Measurements from ENCODE around the gene IGFBP5.

IGFBP5 gene

DNA sequence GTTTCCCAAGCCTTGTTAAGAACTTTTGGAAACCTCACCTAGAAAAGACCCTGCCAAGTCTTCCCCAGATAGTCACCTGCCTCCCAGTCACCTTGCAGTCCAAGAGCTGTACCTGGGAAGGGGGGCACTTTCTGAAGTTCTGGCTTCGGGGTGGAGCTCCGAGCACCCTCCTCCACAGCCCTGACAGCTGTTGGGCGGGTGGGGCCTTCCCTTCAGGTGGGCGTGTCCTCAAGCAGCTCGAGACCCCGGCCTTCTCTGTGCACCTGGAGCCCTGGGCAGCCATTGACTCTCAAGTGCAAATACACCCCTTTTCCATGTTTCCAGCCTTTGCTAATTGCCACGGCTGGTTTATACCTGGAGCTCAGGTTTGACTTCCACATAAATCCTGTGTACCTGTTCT is 37.0 kb upstream of the IGFBP5 start:
- Histone ChIP-seq H3K27ac (ENCODE audit: low read depth, low read length) (no peak overlapping the region), H3K9ac (ENCODE audit: low read depth, low read length) (no peak overlapping the region), H3K4me3 (ENCODE audit: low read depth, low read length) (no peak overlapping the region), H3K36me3 (ENCODE audit: control insufficient read depth, insufficient read depth, low read length) (no peaks in the 10 kb centered on the region), H3K27me3 (ENCODE audit: control insufficient read depth, insufficient read depth, low read length) (no peaks in the 10 kb centered on the region), H3K9me3 (ENCODE audit: control insufficient read depth, insufficient read depth, low read length) (no peaks in the 10 kb centered on the region), H3K4me1 (ENCODE audit: control insufficient read depth, insufficient read depth, low read length) (no peaks in the 10 kb centered on the region)

DNA sequence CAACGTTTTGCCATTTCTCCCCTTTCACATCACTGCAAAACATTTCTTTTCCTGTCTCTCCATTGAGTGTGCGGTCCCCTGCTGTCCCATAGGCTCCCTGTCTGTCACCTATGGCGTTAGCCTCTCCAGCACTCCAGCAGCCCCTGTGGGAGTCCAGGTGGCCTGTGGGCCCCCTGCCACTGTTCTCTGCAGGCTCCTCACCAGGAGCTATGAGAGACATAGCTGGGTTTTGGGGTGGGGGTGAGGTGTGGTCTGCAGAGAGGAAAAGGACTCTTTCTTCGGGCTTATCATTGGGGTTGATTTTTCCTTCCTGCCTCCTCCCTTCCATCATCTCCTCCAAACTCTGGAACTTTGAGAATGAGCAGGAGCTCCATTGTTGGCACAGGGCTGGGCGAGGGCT is 36.1 kb upstream of the IGFBP5 start:
- no peak overlapping the region for H3K4me3 ChIP-seq (ENCODE audit: low read depth, low read length)
- H3K36me3 ChIP-seq (ENCODE audit: control insufficient read depth, insufficient read depth, low read length) = no peaks in the 10 kb centered on the region
- H3K4me1 ChIP-seq (ENCODE audit: control insufficient read depth, insufficient read depth, low read length) = no peaks in the 10 kb centered on the region
- no peak overlapping the region for H3K9ac ChIP-seq (ENCODE audit: low read depth, low read length)
- no peaks in the 10 kb centered on the region for H3K9me3 ChIP-seq (ENCODE audit: control insufficient read depth, insufficient read depth, low read length)
- H3K27ac ChIP-seq (ENCODE audit: low read depth, low read length) = no peak overlapping the region
- H3K27me3 ChIP-seq (ENCODE audit: control insufficient read depth, insufficient read depth, low read length) = no peaks in the 10 kb centered on the region

GRCh38 chr2:216730871-216731270 is 35.5 kb upstream of the IGFBP5 start:
- H3K36me3 ChIP-seq (ENCODE audit: control insufficient read depth, insufficient read depth, low read length) = no peaks in the 10 kb centered on the region
- H3K27ac ChIP-seq (ENCODE audit: low read depth, low read length) = no peak overlapping the region
- no peaks in the 10 kb centered on the region for H3K9me3 ChIP-seq (ENCODE audit: control insufficient read depth, insufficient read depth, low read length)
- no peaks in the 10 kb centered on the region for H3K4me1 ChIP-seq (ENCODE audit: control insufficient read depth, insufficient read depth, low read length)
- H3K27me3 ChIP-seq (ENCODE audit: control insufficient read depth, insufficient read depth, low read length) = no peaks in the 10 kb centered on the region
- H3K4me3 ChIP-seq (ENCODE audit: low read depth, low read length) = no peak overlapping the region
- no peak overlapping the region for H3K9ac ChIP-seq (ENCODE audit: low read depth, low read length)

- Histone ChIP-seq H3K4me1 (ENCODE audit: control insufficient read depth, insufficient read depth, low read length) (no peaks in the 10 kb centered on the region), H3K9me3 (ENCODE audit: control insufficient read depth, insufficient read depth, low read length) (no peaks in the 10 kb centered on the region), H3K27ac (ENCODE audit: low read depth, low read length) (no peak overlapping the region), H3K9ac (ENCODE audit: low read depth, low read length) (no peak overlapping the region), H3K27me3 (ENCODE audit: control insufficient read depth, insufficient read depth, low read length) (no peaks in the 10 kb centered on the region), H3K36me3 (ENCODE audit: control insufficient read depth, insufficient read depth, low read length) (no peaks in the 10 kb centered on the region), H3K4me3 (ENCODE audit: low read depth, low read length) (no peak overlapping the region)
These were observed 32.2 kb upstream of the IGFBP5 start for GRCh38 chr2:216727346-216728122.

DNA sequence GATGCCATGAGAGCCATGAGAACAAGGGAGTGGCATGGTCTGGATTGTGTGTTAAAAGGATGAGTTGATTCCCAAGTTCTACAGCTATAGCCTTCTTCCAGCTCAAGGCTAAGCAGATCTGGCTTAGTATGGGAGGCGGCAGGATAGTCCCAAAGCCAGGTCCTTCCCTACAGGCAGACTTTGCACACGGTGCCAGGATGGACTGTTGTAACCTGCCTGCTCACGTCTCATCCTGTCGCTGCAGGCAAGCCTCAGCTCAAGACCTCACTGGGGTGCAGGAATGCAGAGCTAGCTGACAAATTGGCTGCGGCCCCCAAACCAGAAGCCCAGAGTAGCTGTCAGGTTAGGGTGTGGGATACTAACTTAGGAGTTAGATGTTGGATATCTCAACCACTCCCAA is 28.8 kb upstream of the IGFBP5 start:
- no peak overlapping the region for H3K9ac ChIP-seq (ENCODE audit: low read depth, low read length)
- no peaks in the 10 kb centered on the region for H3K27me3 ChIP-seq (ENCODE audit: control insufficient read depth, insufficient read depth, low read length)
- no peaks in the 10 kb centered on the region for H3K9me3 ChIP-seq (ENCODE audit: control insufficient read depth, insufficient read depth, low read length)
- H3K36me3 ChIP-seq (ENCODE audit: control insufficient read depth, insufficient read depth, low read length) = no peaks in the 10 kb centered on the region
- no peak overlapping the region for H3K27ac ChIP-seq (ENCODE audit: low read depth, low read length)
- H3K4me3 ChIP-seq (ENCODE audit: low read depth, low read length) = no peak overlapping the region
- no peaks in the 10 kb centered on the region for H3K4me1 ChIP-seq (ENCODE audit: control insufficient read depth, insufficient read depth, low read length)

- Histone ChIP-seq H3K9ac (ENCODE audit: low read depth, low read length) (no peak overlapping the region), H3K27ac (ENCODE audit: low read depth, low read length) (no peak overlapping the region), H3K4me1 (ENCODE audit: control insufficient read depth, insufficient read depth, low read length) (no peaks in the 10 kb centered on the region), H3K27me3 (ENCODE audit: control insufficient read depth, insufficient read depth, low read length) (no peaks in the 10 kb centered on the region), H3K9me3 (ENCODE audit: control insufficient read depth, insufficient read depth, low read length) (no peaks in the 10 kb centered on the region), H3K4me3 (ENCODE audit: low read depth, low read length) (no peak overlapping the region), H3K36me3 (ENCODE audit: control insufficient read depth, insufficient read depth, low read length) (no peaks in the 10 kb centered on the region)
These were observed 25.8 kb upstream of the IGFBP5 start for GRCh38 chr2:216721141-216721540.

- no peaks in the 10 kb centered on the region for H3K27me3 ChIP-seq (ENCODE audit: control insufficient read depth, insufficient read depth, low read length)
- no peaks in the 10 kb centered on the region for H3K9me3 ChIP-seq (ENCODE audit: control insufficient read depth, insufficient read depth, low read length)
- H3K4me1 ChIP-seq (ENCODE audit: control insufficient read depth, insufficient read depth, low read length) = no peaks in the 10 kb centered on the region
These were observed 25.4 kb upstream of the IGFBP5 start for GRCh38 chr2:216720722-216721121.

DNA sequence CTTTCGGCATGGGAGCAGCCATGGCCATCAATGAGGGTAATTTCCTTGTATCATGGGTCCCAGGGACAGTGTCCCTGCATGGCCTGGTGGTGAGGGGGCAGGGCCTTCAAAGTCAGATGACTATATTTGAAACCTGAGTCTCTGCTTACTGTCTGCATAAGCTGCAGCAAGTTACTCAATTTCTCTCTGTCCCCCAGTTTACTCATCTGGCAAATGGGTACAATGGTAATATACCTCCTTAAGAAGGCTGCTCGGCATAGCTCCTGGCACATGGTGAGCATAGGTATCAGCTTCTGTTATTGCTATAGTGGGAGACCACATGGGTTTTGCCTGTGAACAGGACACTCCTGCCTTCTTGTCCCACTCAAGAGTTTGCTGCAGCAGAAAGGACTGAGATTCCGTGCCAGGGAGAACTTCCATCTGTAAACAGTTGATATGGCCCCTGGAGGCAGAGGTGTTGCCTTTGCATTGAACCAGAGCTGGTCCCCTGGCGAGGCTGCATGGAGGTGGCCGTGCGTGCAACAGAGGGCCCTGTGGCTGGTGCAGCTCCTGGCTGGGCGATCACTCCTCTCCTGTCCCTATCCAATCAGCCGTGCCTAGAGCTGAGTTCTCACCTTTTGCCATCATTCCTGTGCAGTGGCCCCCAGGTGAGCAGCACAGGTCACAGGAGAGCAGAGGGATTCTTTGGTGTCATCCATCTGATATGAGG is 22.7 kb upstream of the IGFBP5 start:
- Histone ChIP-seq H3K36me3 (ENCODE audit: control insufficient read depth, insufficient read depth, low read length) (no peaks in the 10 kb centered on the region), H3K9ac (ENCODE audit: low read depth, low read length) (no peak overlapping the region), H3K9me3 (ENCODE audit: control insufficient read depth, insufficient read depth, low read length) (no peaks in the 10 kb centered on the region), H3K27me3 (ENCODE audit: control insufficient read depth, insufficient read depth, low read length) (no peaks in the 10 kb centered on the region), H3K4me1 (ENCODE audit: control insufficient read depth, insufficient read depth, low read length) (no peaks in the 10 kb centered on the region), H3K27ac (ENCODE audit: low read depth, low read length) (no peak overlapping the region), H3K4me3 (ENCODE audit: low read depth, low read length) (no peak overlapping the region)

More at GRCh38 chr2:216720722-216721121, 25.4 kb upstream of the IGFBP5 start:
- no peak overlapping the region for H3K9ac ChIP-seq (ENCODE audit: low read depth, low read length)
- H3K36me3 ChIP-seq (ENCODE audit: control insufficient read depth, insufficient read depth, low read length) = no peaks in the 10 kb centered on the region
- H3K4me3 ChIP-seq (ENCODE audit: low read depth, low read length) = no peak overlapping the region
- no peak overlapping the region for H3K27ac ChIP-seq (ENCODE audit: low read depth, low read length)

- Histone ChIP-seq H3K4me3 (ENCODE audit: low read depth, low read length) (no peak overlapping the region), H3K36me3 (ENCODE audit: control insufficient read depth, insufficient read depth, low read length) (no peaks in the 10 kb centered on the region), H3K27ac (ENCODE audit: low read depth, low read length) (no peak overlapping the region), H3K27me3 (ENCODE audit: control insufficient read depth, insufficient read depth, low read length) (no peaks in the 10 kb centered on the region), H3K9ac (ENCODE audit: low read depth, low read length) (no peak overlapping the region), H3K9me3 (ENCODE audit: control insufficient read depth, insufficient read depth, low read length) (no peaks in the 10 kb centered on the region), H3K4me1 (ENCODE audit: control insufficient read depth, insufficient read depth, low read length) (no peaks in the 10 kb centered on the region)
These were observed 22.1 kb upstream of the IGFBP5 start for GRCh38 chr2:216717491-216717901.

DNA sequence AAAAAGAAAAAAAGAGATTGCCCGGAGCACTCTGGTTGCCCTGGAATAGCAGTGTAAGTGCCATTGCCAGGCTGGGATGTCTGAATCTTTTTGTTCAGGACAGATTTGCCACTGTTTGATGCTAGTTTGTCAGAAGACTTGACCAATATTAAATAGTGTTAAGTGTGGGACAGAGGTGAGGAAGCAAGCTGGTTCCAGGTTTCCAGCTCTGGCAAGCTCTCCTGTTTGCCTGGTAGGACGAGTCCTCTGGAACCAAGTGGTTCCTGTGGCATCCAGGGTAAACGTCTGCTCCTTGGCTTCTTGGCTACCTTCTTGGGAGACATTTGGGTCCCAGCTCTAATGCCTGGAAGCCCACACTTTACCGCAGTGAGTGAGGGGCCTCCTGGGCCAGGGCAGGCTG is 20.8 kb upstream of the IGFBP5 start:
- no peak overlapping the region for H3K9ac ChIP-seq (ENCODE audit: low read depth, low read length)
- no peaks in the 10 kb centered on the region for H3K27me3 ChIP-seq (ENCODE audit: control insufficient read depth, insufficient read depth, low read length)
- no peaks in the 10 kb centered on the region for H3K36me3 ChIP-seq (ENCODE audit: control insufficient read depth, insufficient read depth, low read length)
- H3K4me1 ChIP-seq (ENCODE audit: control insufficient read depth, insufficient read depth, low read length) = no peaks in the 10 kb centered on the region
- H3K9me3 ChIP-seq (ENCODE audit: control insufficient read depth, insufficient read depth, low read length) = no peaks in the 10 kb centered on the region
- H3K27ac ChIP-seq (ENCODE audit: low read depth, low read length) = no peak overlapping the region
- H3K4me3 ChIP-seq (ENCODE audit: low read depth, low read length) = no peak overlapping the region

DNA sequence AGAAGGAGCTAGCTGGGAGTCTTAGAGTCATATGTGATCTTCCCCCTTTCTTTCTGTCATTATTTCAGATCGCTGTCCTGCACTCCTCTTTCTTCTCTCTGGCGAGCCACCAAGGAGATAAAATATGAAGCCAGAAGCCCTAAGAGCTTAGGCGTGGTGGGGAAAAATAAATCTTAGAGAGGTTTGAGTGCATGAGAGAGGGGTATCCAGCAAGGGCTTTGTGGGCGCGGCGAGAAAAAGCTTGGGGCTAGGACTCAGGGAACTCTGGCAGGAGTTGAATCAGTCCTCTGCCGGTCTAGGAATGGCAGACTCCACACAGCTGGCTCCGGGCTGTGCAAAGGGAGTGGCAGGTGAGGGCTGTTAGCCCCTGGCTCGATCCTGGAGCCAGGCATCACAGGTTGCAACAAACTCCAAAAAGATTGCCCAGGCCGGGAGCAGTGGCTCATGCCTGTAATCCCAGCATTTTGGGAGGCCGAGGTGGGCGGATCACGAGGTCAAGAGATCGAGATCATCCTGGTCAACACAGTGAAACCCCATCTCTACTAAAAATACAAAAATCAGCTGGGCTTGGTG is 20.1 kb upstream of the IGFBP5 start:
- Histone ChIP-seq H3K27me3 (ENCODE audit: control insufficient read depth, insufficient read depth, low read length) (no peaks in the 10 kb centered on the region), H3K4me1 (ENCODE audit: control insufficient read depth, insufficient read depth, low read length) (no peaks in the 10 kb centered on the region), H3K9ac (ENCODE audit: low read depth, low read length) (no peak overlapping the region), H3K36me3 (ENCODE audit: control insufficient read depth, insufficient read depth, low read length) (no peaks in the 10 kb centered on the region), H3K9me3 (ENCODE audit: control insufficient read depth, insufficient read depth, low read length) (no peaks in the 10 kb centered on the region), H3K4me3 (ENCODE audit: low read depth, low read length) (no peak overlapping the region), H3K27ac (ENCODE audit: low read depth, low read length) (no peak overlapping the region)
